Measurements from ENCODE around the gene SPEG.

The SPEG gene

GRCh38 chr2:219497495-219498279, 63.0 kb downstream of the SPEG start:
- peak; percentile 95 for DNase-seq (ENCODE audit: low spot score)

- DNase-seq (ENCODE audit: low spot score), result peak; percentile 97
These were observed 63.8 kb downstream of the SPEG start, which contains the start of gene GMPPA for GRCh38 chr2:219498280-219499057. Gene GMPPA (plus strand): TSS chr2:219498891. CDS start chr2:219499976, 1,085 bp downstream.

- DNase-seq (ENCODE audit: low spot score), result no peak
These were observed 64.3 kb downstream of the SPEG start for GRCh38 chr2:219499058-219499307.

GRCh38 chr2:219499555-219499954, 64.9 kb downstream of the SPEG start:
- no peak for DNase-seq (ENCODE audit: low spot score)

DNA sequence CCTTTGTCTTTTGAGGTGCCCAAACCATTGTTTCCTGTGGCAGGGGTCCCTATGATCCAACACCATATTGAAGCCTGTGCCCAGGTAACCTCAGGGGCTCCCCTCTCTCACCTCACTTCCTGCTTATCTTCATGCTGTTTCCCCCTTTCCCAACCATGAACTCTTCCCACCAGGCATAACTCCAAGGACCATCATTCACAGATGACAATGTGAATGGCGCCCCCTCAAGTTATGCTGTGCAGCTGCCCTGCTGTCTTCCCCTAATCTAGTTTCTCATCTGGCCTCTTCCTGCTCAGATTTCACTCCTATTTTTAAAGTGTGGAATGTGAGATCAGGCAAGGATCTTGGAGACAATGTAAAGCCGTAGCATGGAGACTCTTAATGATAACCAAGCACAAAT, 65.5 kb downstream of the SPEG start:
- DNase-seq (ENCODE audit: low spot score), result no peak

DNA sequence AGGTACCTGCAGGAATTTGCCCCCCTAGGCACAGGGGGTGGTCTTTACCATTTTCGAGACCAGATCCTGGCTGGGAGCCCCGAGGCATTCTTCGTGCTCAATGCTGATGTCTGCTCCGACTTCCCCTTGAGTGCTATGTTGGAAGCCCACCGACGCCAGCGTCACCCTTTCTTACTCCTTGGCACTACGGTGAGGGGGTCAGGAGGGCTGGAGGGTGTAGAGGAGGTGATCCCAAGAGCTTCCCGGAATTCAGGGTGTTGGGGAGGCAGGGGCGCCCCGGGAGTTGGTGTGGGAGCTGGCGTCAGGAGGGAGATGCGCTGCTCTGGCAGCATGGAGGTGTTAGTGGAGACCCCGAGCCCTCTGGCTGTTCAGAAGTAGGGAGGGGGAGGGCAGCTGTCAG, 67.2 kb downstream of the SPEG start:
- no peak for DNase-seq (ENCODE audit: low spot score)

GRCh38 chr2:219502618-219503017, 68.0 kb downstream of the SPEG start:
- no peak for DNase-seq (ENCODE audit: low spot score)

DNA sequence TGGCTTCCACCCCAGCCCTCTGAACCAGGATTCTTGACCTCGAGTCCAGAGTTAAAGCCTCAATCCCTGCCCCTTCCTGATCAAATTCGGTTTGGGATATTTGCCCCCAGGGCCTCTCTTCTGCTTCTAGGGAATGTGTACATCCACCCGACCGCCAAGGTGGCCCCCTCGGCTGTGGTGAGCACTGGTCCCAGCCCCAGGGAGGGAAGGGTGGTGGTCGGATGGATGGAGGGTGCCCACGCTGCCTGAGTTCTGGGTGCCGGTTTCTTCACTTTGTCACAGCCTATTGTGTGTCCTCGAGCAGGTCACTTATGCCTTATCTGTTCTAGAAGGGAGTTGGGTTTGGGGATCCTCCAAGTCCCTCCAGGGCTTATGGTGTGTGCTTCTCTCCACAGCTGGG, 70.9 kb downstream of the SPEG start:
- DNase-seq (ENCODE audit: low spot score), result no peak

DNA sequence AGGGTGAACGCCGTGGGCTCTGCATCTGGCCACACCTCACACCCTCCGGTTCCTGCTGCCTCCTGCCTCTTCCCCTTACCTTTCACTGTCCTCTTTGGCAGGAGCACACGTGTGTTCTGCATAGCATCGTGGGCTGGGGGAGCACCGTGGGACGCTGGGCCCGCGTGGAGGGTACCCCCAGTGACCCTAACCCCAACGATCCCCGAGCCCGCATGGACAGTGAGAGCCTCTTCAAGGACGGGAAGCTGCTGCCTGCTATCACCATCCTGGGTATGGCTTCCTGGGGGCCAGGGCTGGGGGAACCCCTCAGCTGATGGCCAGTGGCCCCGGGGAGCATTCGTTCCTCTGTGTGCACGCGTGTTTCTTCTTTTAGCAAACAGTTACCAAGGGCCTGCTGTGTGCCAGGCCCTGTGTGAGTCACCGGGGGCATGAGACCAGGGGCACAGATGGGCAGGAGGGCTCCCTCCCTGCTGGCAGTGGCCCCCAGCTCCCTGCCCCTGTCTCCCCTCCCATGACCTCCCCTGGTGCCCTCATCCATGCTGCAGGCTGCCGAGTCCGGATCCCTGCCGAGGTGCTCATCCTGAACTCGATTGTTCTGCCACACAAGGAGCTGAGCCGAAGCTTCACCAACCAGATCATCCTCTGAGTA, 71.6 kb downstream of the SPEG start:
- DNase-seq (ENCODE audit: low spot score), result no peak

DNA sequence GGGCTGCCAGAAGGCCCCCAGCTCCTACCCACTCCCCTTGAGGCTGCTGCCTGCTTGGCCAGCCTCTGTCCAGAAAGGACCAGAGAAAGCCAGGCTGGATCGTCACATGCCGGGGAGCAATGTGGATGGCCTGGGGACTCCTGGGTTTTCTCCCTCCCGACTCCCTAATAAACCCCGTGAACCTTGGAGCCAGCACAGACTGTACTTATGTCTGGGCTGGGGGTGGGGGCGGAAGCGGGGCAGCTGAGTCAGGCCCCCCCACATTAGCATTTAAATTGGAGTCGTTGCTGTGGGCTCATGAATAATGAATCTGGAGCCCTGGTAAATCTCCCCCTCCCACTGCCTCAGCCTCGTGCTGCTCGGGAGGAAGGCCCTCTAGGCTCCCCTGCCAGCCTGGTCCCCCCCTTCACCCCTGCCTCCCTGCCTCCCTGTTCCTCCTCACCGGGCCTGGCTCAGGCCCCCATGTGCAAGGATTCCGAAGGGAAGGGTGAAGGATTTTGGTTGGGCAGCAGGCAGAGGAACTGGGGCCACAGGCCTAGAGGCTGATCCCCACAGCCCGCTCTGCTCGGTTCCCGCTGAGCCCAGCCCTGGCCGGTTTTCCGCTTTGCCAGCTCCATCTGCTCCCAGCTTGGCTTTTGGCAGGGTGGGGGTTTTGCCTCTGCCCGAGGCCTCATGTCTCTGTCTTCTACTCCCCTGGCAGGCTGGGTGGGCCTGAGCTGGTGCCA, 72.3 kb downstream of the SPEG start:
- no peak for DNase-seq (ENCODE audit: low spot score)

DNA sequence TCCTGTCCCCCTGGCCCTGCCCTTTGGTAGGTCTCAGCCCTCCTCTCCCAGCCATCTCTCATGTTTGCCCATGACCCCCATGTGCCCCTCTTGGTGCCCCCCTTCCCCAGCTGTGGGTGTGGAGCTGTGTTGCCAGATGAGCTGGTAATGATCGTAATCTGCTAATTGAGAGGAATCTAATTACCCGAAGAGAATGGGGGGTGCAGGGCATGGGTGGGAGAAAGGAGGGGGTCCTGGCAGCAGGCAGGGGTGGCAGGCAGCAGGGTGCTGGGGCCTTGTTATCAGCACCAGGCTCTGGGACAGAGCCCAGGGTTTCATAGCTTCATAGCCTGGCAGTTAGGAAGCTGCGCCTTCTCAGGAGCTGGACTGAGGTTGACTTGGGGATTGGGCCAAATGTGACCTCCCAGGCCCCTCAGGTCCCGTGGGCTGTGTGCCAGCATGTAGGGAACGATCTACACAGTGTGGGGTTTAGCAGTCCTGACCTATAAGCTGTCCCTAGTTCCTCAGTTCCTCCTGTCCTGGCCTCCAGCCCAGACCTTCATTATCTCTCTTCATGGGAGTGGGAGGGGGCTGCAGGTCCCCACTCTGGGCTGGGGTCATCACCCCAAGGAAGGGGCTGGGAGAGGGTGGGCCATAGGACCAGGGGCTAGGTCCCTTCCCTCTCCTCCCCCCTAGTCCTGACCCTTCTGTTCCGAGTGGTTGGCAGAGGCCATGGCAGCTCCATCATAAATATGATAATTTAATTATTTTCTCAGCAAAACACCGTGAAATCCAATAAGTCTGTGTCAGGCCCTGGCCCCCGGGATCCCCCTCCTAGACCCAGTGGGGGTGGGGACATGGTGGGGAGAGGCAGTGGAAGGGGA, 73.2 kb downstream of the SPEG start:
- DNase-seq (ENCODE audit: low spot score), result no peak

- DNase-seq (ENCODE audit: low spot score), result no peak
These were observed 73.7 kb downstream of the SPEG start for GRCh38 chr2:219508444-219508734.

DNA sequence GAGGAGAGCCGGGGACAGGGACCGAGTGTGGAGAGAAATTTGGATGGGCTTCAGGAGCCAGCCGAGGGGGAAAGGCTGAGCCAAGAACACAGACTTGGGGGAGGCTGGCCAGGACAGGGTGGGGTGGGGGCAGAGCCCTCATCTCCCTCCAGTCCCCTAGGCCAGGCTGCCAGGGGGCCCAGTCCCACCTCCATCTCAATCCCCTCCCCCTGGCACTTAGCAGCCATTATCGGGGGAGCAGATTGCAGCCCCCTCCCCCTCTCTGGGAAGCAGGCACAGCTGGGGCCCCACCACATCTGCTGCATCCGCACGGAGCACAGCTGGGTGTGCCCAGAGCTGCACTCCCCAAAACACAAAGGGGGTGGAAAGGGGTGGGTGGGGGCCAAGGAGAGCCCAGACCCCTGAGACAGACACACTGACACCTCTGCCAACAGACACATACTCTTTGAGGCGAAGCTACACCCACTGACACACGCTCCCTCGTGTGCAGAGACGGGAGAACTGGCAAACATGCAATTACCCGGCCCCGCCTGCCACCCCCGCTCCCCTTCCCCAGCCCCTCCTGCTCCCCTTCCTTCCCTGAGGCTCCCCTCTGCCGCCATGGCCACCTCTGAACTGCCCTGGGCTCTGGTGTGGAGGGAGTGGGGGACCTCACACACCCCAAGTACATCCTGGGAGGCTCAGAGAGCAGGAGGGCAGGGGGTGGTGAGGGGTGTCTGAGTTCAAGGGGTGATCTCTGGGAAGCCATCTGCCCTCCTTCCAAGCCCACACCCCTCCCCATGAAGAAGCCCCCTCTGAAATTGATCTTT, 74.5 kb downstream of the SPEG start:
- DNase-seq (ENCODE audit: low spot score), result no peak

- peak; percentile 75 for DNase-seq (ENCODE audit: low spot score)
These were observed 75.3 kb downstream of the SPEG start for GRCh38 chr2:219509780-219510511.

- no peak for DNase-seq (ENCODE audit: low spot score)
These were observed 76.0 kb downstream of the SPEG start for GRCh38 chr2:219510512-219511135.

DNA sequence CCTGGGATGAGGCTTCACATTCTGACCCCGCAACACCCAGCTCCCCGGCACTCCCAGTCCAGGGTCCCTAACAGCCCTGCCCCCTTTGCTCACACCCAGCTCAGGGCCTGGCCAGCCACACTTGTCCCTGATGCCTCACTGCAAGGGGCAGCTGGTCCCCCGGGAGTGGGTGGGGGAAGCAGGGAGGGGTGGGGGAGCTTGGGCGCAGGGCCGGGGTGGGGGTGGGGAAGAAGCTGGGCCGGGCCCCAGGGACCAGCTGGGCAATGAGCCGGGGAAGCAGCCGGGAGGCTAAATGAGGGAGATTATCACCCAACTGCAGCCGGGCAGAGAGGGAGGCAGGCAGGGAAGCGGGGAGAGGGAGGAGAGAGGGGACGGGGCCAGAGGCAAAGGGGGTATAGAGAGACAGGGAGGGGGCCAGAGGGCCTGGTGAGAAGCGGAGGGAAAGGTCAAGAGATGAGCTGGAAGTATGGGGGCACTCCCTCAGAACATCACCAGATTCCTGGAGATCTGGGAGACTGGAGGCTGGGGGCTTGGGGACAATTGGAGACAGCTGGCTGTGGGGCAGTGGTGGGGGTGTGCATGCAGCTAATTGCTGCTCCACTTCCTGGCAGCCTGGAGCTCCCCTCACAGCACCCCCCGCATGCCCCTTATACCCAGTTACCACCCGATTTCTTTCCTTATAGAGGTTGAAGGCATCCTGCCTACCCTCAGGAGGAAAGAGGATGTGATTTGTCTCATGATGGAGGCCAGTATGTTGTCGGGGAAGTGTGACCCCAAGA, 77.1 kb downstream of the SPEG start:
- DNase-seq (ENCODE audit: low spot score), result no peak

DNA sequence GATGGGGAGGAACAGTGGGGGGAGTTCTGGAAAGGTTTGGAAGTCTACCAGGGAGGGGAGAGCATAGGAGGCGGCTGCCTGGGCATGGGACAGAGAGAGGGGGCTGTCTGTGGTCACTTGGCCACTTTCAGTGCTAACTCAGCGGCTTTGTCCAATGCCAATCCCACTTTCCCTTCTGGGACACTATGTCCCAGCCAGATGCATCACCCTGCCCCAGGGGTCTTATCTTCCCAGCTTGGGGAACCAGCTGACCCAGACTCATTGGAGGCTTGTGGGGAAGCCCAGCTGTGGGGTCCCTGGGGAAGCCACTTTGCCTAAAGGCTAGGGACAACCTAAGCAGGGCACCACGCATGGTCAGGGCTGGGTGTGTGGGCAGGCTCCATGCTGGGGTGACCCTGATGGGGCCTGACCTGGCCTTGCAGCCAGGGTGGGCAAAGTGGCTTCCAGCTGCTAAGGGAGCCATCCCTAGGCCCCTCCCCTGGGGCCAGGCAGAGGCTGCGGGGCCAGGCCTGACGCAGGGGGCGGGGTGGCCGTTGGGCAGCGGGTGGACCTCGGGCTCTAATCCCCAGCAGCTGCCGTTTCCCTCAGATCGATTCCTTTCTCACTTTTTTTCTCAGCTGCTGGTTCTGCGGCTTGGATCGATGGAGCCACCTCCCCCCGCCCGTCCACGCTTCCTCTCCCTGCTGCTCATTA, 78.0 kb downstream of the SPEG start:
- DNase-seq (ENCODE audit: low spot score), result no peak

DNA sequence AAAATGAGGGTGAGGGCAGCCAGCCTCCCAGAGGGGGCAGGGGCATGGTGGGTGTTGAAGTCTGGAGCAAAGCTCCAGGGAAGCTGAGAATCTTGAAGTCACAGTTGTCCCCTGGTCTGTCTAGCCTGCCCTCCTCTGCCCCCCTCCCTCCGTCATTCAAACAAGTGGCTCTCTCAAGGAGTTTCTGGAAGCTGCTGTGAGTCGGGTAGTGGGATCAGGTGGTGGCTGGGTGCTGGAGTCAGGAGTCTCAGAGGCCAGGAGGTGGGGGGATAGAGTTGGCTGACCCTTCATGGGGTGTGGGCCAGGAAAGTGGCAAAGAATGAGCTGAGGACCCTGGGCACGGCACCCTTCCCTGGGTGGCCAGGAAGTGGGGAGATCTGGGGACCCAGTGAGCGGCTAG, 79.1 kb downstream of the SPEG start:
- no peak for DNase-seq (ENCODE audit: low spot score)
